Tibial artery (tissue), 4 donors: ENCODE data around the gene DVL2.

Experiments used
- DNase-seq, 2 donors: peaks; one replicate each; pipeline ENCODE4 v3.0.0-alpha.2; 2019
- H3K27ac ChIP-seq, 2 donors: fragments of 200-600 bp; sonication (generic) in 1 of 2; 1 replicate in 1 of 2; 2 replicates in 1 of 2; pipeline ENCODE4 v1.5.1; 2018 to 2019; ENCODE audit warnings: mild to moderate bottlenecking in 1 of 2
- H3K27me3 ChIP-seq, 2 donors: fragments of 200-600 bp; sonication (generic) in 1 of 2; one replicate each; pipeline versions ENCODE4 v1.5.1 to v1.6.0; 2016 to 2019
- H3K36me3 ChIP-seq, 3 donors: fragments of 200-600 bp; sonication (generic) in 2 of 3; one replicate each; pipeline ENCODE4 v1.5.1; 2016 to 2019; ENCODE audit warnings: mild to moderate bottlenecking in 2 of 3
- H3K4me1 ChIP-seq, 4 donors: fragments of 200-600 bp; sonication (generic) in 2 of 4; 1 replicate in 3 of 4; 2 replicates in 1 of 4; pipeline ENCODE4 v1.5.1; 2016 to 2019
- H3K4me3 ChIP-seq, 2 donors: fragments of 200-600 bp; sonication (generic) in 1 of 2; 1 replicate in 1 of 2; 2 replicates in 1 of 2; pipeline ENCODE4 v1.5.1; 2018 to 2019; ENCODE audit warnings: mild to moderate bottlenecking in 2 of 2
- H3K9me3 ChIP-seq, 3 donors: fragments of 200-600 bp; sonication (generic) in 1 of 3; one replicate each; pipeline ENCODE4 v1.5.1; 2016 to 2019
- intact Hi-C: fragments of 100-400 bp; cut with DNase I; formaldehyde crosslinking; loops from one replicate; pipeline ENCODE4 v1.15.0; 2023; ENCODE audit warnings: low total_unique reads
- TF ChIP-seq, protein P1 (sequence below), 2 experiments: fragments of 200-600 bp in 1 of 2; fragments of 450-650 bp in 1 of 2; IDR thresholded peaks; one replicate each; pipeline ENCODE4 v1.5.1; 2017 to 2019; ENCODE audit warnings: antibody characterized with exemption in 2 of 2, mild to moderate bottlenecking in 1 of 2, moderate library complexity in 1 of 2

The DVL2 gene

DNA sequence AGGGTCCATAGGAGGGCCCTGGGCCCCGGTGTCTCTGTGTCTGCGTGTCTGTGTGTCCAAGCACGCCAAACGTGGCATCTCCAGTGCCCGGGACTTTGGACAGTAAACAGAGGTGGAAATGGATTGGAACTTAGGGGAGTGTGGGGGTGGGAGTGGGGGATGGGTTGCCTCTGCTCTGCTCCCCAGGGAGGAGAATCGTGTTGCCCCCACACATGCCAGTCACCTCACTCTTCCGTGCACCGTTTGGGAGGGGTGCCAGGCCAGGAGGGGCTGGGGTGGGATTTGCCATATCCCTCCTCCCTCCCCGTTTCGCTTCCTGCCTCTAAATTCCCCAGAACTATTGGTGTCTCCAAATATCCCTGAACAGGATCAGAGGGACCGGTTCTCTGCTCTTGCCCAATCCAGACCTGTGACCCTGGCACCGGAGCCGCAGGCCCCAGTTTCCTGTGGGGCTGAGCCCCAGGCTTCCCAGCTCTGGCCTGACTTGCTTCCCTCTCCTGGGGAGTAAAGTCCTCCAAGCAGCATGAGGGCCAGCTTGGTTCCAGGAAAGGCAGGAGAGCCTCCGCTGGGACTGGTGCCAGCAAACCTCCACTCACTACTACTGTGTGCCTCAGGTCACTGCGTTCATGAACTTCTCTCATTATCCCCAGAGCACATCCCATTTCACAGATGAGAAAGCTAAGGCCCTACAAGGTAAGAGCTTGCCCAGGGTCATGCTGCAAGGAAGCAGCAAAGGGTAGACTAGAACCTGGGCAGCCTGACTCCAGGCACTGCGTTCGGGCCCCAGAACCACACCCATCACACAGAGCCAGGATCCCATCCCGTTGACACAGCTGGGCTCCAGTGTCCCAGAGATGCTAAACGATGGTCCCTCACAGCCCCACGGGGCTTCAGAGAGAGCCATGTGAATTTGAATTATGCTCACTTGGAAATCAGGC lies 54.7 kb downstream of the DVL2 start, which contains the start of gene ASGR1:
ASGR1 (minus strand) TSS at position 54 of the 938 bp plus-strand sequence. CDS start 807 bp downstream, outside the sequence.
- no peaks in the 10 kb centered on the region for H3K9me3 ChIP-seq
- intact Hi-C loops = no loop called here
- DNase-seq = peak in 1 of 2 donors; percentile 23
- no peak within 1 kb of the TSS for H3K4me3 ChIP-seq
- TF ChIP-seq, protein P1, sequence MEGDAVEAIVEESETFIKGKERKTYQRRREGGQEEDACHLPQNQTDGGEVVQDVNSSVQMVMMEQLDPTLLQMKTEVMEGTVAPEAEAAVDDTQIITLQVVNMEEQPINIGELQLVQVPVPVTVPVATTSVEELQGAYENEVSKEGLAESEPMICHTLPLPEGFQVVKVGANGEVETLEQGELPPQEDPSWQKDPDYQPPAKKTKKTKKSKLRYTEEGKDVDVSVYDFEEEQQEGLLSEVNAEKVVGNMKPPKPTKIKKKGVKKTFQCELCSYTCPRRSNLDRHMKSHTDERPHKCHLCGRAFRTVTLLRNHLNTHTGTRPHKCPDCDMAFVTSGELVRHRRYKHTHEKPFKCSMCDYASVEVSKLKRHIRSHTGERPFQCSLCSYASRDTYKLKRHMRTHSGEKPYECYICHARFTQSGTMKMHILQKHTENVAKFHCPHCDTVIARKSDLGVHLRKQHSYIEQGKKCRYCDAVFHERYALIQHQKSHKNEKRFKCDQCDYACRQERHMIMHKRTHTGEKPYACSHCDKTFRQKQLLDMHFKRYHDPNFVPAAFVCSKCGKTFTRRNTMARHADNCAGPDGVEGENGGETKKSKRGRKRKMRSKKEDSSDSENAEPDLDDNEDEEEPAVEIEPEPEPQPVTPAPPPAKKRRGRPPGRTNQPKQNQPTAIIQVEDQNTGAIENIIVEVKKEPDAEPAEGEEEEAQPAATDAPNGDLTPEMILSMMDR (IDR thresholded peaks at IDR 0.05) = no peak
- peaks cover 0 to 15% (median 12%) of the 10 kb centered on the region in 4 donors for H3K4me1 ChIP-seq
- H3K27ac ChIP-seq = no peak within 1 kb of the TSS
- peaks cover 0 to 48% of the 10 kb centered on the region in 2 donors for H3K27me3 ChIP-seq
- H3K36me3 ChIP-seq = no peaks in the 10 kb centered on the region

DNA sequence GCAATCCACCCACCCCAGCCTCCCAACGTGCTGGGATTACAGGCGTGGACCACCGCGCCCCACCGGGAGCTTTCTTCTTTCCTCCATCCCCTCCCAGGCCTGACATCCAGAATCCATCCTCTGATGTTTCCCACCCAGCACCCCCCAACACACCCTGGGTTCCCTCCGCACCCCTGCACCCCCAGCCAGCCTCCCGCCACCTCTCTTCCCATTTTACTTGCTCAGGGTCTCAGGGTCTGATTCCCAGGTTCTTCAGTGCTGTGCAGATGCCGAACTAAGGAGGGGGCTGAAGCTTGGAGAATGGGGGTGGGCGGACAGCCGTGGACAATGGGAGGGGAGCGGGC lies 55.4 kb downstream of the DVL2 start:
- H3K27me3 ChIP-seq = peaks cover 0 to 55% of the 10 kb centered on the region in 2 donors
- TF ChIP-seq, protein P1 (IDR thresholded peaks at IDR 0.05) = no peak
- no peak overlapping the region for H3K4me3 ChIP-seq
- peaks cover 0 to 15% (median 12%) of the 10 kb centered on the region in 4 donors for H3K4me1 ChIP-seq
- H3K9me3 ChIP-seq = no peaks in the 10 kb centered on the region
- intact Hi-C loops = no loop called here
- H3K36me3 ChIP-seq = no peaks in the 10 kb centered on the region
- no peak for DNase-seq
- no peak overlapping the region for H3K27ac ChIP-seq

DNA sequence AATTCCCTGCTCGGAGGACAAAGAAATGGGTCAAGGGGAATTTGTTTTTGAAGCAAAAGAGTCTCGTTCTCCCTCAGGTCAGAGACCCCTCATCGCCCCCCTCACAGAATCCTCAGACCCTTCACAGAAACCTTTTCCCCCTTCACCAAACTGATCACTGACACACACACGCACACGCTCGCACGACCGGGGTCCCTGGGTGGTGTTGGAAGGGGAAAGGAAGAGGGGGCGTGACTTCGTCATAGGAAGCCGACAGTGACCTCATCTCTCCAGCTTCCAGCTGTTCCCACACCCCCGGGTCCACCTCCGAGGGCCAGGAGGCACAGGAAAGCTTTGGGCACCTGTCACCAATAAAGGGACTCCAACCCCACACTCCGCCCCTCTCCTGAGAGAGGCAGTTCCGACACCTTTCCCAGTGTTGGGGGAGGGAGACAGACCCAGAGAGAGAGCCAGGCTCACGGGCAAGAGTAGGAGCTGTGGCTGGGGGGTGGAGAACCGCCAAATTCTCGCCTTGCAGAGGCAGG lies 56.3 kb downstream of the DVL2 start:
- Histone ChIP-seq H3K4me3 (peak overlapping the region in 1 of 2 donors; percentile 15), H3K27ac (no peak overlapping the region), H3K27me3 (peaks cover 0 to 64% of the 10 kb centered on the region in 2 donors), H3K4me1 (peaks cover 0 to 15% (median 12%) of the 10 kb centered on the region in 4 donors), H3K36me3 (no peaks in the 10 kb centered on the region), H3K9me3 (no peaks in the 10 kb centered on the region)
- intact Hi-C loops = no loop called here
- DNase-seq = no peak
- TF ChIP-seq, protein P1 (IDR thresholded peaks at IDR 0.05) = no peak

DNA sequence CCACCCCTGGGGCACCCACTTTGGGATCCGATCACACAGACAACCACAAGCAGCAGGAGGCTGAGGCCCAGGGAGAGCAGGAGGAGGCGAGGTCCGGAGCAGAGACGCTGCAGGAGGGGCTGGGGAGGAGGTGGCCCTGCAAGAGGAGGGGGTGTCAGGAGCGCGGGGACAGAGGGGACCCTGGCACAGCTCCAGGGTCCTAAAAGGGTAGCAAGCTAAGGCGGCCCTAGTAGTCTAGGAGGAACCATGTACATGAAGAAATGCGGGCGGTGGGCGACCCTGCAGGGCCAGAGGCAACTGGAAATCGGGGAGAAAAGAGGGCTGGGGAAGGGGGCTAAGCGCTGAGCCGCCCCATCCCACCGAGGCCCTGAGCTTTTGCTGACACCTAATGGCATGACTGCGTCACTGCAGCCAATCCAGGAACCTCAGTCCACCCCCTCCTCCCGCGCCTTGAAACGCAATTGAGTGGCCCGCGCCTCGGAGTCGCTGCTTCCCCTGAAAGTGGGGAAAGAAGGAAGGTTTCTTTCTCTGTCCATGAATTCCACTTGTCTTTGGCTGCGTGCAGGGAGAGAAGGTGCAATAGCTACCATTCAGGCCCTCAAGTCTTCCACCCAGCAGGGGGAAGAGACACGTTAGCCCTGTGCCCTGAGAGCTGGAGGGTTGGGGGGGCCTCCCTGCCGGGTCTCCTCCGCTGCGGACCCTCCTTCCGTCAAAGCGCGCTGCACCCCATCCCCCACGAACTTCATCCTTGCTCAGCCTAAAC lies 56.9 kb downstream of the DVL2 start:
- peak; percentile 45 to 74 for DNase-seq
- intact Hi-C loops = no loop called here
- no peaks in the 10 kb centered on the region for H3K36me3 ChIP-seq

DNA sequence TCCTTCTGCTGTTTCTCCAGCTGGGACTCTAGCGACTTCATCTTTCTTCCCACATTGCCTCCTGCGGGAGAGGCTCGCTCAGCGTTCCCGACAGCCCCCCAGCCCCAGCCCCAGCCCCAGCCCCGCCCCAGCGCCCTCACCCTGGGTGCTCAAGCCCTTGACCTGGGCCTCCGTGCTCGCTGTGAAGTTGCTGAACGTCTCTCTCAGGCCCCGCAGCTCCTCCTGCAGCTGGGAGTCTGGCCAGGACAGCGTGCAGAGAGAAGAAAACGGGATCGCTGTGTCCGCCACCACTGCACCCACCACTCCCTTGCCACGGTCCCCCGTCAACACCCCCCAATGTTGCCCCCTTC lies 57.5 kb downstream of the DVL2 start:
- H3K27ac ChIP-seq = no peak overlapping the region
- H3K9me3 ChIP-seq = no peaks in the 10 kb centered on the region
- no peak overlapping the region for H3K4me3 ChIP-seq
- peaks cover 0 to 64% of the 10 kb centered on the region in 2 donors for H3K27me3 ChIP-seq
- TF ChIP-seq, protein P1 (IDR thresholded peaks at IDR 0.05) = no peak
- intact Hi-C loops = no loop called here
- H3K36me3 ChIP-seq = no peaks in the 10 kb centered on the region
- no peak for DNase-seq
- H3K4me1 ChIP-seq = peaks cover 0 to 15% (median 12%) of the 10 kb centered on the region in 4 donors

More for the DNA sequence above, 56.9 kb downstream of the DVL2 start:
- H3K4me1 ChIP-seq = peaks cover 0 to 15% (median 12%) of the 10 kb centered on the region in 4 donors
- TF ChIP-seq, protein P1 (IDR thresholded peaks at IDR 0.05) = peak; percentile 56 to 86
- H3K27ac ChIP-seq = no peak overlapping the region
- H3K4me3 ChIP-seq = peak overlapping the region in 1 of 2 donors; percentile 15
- no peaks in the 10 kb centered on the region for H3K9me3 ChIP-seq
- H3K27me3 ChIP-seq = peaks cover 0 to 64% of the 10 kb centered on the region in 2 donors
